Activated CD8-positive, alpha-beta memory T cell treated with anti-CD3 and anti-CD28 coated beads for 4 hours (primary cell): ENCODE data around the gene CDK5R2.

Experiments used
- DNase-seq, 2 donors: peaks; one replicate each; pipeline ENCODE4 v3.0.0-alpha.2; 2020; ENCODE audit warnings: low read depth in 2 of 2

The CDK5R2 gene

DNA sequence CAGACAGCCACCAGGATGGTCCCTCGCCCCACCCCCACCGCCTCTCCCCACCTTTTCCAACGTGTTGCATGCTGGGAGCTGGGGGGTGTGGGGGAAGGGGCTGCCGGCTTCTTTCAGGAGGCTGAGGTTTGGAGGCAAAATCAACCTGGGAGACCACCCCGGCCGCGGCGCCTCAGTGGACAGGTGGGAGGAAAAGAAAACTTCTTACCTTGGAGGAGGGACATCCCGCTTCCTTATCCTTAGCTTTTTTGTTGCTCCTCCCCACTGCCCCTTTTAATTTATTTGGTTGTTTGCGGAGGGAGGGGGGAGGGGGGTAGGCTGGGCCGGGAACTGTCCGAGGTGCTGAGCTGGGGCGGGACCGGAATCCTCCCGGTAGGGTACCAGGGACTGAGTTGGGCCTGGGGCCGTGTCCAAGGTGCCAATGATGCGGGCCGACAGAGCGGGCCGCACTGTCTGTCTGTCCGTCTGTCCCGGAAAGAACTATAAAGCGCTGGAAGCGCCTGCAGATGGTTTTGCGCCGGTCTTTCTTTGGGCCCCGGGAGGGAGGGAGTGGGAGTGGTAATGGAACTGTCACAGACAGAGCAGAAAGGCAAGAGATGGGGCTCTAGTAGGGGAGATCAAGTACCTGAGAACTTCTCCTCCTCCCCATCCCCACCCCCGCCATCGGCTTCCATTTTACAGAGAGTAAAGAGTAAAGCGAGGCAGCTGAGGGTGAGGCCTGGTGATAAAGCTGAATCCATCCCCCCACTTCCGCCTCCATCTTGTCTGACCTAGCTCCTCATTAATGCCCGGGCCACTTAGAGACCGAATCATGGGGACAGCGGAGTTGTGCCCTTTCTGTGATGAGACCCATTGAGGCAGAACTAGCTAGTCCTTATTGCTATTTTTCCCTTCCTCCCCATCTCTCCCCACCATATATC lies 2.4 kb downstream of the CDK5R2 start:
- DNase-seq = no peak

GRCh38 chr2:218962859-218963492 lies 3.5 kb downstream of the CDK5R2 start:
- DNase-seq = no peak

DNA sequence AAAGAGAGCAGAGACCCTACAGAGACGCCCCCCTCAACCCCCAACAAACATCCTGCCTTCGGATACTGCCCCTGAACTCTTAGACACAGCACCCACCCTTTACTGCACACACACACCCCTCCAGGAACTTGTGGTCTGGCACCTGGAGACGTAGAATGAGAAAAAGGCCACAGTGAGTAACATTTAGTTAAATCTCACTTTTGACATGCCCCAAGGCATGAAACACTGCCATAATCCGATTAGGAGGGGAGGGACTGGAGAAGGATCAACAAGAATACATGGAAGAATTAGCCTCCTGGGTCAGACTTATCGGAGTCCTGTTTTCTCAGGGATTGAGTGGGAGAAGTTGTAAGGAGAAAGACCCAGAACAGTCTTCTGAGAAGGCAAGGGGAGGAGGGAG lies 4.1 kb downstream of the CDK5R2 start:
- no peak for DNase-seq

DNA sequence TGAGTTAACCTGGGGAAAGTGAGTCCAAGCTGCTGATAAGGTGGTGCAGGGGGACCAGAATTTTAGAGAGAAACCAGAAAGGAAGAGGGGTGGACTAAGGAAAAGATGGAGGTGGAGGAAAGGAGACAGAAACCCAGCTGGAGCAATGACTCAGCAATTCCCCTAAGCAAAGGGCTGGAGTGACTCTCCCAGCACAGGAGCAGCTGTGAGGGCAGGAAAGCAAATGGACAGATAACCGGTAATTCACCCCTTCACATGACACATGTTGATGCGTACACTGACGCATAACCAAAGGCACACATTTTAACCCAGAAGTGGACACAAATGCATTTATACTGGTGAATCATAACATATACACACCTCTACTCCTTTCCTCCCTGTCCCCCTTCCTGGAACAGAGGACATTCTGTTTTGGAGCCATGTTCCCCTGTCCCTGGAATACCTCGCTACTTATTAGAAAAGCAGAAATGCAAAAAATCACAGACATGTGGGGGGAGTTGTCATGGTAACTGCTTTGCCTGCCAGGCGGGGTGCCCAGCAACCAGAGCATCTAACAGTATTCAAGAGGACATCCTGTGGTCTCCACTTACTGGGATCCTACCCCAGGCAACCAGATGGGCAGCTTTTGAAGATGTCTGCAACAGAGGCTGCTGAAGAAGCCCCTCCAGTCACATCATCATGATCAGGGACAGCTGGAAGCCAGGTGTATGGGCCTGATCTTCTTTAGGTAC lies 4.7 kb downstream of the CDK5R2 start:
- no peak for DNase-seq

- no peak for DNase-seq
These were observed 11.4 kb downstream of the CDK5R2 start for GRCh38 chr2:218970894-218971293.

DNA sequence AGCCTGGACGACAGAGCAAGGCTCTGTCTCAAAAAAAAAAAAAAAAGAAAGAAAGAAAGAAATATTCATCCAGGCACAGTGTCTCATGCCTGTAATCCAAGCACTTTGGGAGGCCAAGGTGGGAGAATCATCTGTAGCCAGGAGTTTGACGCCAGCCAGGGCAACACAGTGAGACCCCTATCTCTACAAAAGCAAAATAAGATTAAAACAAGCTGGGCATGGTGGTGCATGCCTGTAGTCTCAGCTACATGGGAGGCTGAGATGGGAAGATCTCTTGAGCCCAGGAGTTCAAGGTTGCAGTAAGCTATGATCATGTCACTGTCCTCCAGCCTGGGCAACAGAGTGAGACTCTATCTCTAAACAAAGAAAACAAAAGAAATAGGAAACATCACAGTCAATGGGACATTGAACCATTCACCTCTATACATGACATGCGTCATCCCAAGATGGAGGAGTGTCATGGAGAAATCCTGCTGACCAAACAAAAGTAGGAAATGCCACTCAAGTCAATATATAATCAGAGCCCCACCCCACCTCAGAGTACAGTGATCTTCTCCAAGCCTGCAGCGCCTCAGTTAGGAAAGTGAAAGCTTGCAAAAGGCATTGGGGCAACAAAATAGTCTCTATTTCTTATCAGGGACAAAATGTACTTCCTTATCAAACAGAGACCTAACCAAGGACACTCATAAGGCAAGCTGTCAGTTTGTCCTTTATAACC lies 15.8 kb downstream of the CDK5R2 start:
- no peak for DNase-seq

GRCh38 chr2:218979846-218980734 lies 20.6 kb downstream of the CDK5R2 start:
- DNase-seq = peak; percentile 68

- DNase-seq = no peak
These were observed 21.4 kb downstream of the CDK5R2 start for GRCh38 chr2:218980735-218981389.

DNA sequence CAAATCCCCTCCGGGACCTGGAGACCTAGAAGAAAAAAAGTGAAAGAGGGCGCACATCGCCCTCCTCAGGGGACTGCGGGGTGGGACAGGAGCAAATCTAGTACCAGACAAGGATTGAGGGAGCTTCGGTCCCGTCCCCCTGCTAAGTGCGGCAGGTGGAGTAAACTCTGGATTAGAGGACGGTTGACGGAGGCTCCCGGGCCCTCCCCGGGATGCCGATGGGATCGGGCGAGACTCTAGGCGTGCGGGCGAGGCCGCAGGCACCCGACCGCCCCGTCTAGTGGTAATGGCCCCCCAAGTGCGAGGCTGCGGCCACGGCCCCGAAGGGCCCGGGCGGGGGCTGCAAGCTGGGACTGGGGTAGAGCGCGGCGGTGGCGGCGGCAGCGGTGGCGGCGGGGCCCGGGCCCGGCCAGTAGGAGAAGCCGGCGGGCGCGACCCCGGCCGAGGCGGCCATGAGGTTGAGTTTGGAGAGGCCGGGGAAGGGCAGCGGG lies 22.0 kb downstream of the CDK5R2 start:
- DNase-seq = no peak

GRCh38 chr2:218981881-218982585 lies 22.6 kb downstream of the CDK5R2 start:
- DNase-seq = no peak

GRCh38 chr2:218982586-218983262 lies 23.3 kb downstream of the CDK5R2 start:
- no peak for DNase-seq

DNA sequence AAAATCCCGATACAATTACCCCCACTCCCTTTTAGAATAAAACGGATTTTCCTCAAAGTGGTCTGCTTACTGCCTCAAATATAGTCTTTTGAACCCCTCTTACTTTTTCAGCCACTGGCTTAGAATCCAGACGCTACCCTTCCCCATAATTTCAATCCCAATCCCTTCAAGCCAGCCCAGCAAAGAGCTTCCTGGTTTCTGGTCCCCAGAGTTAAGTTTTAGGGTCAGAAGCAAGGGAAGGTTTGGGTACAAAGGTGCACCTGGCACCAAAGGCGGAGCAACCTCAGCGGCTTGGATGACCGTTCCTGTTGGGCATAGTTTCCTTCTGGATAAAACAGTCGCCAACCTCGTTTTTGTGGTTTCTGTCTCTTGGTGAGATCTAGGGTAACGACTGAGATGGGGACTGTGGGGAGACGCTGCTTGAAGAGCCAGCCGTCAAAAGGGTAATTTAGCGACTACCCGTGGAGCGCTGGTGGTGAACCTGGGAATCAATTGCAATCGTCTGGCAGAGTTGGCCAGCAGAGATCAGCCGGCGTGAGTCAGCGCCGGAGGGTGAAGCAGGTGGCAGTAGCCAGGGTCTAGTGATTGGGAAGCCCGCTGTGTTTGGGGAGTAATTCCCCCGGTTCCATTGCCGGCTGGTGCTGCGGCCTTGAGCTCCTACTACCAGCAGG lies 23.9 kb downstream of the CDK5R2 start:
- no peak for DNase-seq

DNA sequence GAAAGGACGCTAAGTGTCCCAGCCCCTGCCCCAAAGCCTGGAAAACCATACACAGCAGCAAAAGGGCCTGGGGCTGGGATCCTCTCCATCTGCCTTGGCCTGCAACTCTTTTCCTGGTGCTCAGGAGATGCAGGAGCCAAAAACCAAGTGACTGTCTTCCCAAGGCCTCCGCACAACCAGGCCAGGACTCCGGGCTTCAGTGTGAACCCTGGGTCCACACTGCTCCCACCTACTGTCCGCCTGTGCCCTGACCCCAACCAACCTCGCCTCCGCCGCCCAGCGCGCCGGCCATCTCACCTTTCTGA lies 24.4 kb downstream of the CDK5R2 start:
- no peak for DNase-seq

- no peak for DNase-seq
These were observed 25.0 kb downstream of the CDK5R2 start for GRCh38 chr2:218984239-218985020.

- DNase-seq = no peak
These were observed 25.5 kb downstream of the CDK5R2 start, which contains the start of gene FEV for GRCh38 chr2:218985021-218985324. FEV (minus strand) TSS chr2:218985184; CDS start chr2:218985075, 109 bp downstream.

GRCh38 chr2:218985325-218986091 lies 26.0 kb downstream of the CDK5R2 start:
- DNase-seq = no peak

DNA sequence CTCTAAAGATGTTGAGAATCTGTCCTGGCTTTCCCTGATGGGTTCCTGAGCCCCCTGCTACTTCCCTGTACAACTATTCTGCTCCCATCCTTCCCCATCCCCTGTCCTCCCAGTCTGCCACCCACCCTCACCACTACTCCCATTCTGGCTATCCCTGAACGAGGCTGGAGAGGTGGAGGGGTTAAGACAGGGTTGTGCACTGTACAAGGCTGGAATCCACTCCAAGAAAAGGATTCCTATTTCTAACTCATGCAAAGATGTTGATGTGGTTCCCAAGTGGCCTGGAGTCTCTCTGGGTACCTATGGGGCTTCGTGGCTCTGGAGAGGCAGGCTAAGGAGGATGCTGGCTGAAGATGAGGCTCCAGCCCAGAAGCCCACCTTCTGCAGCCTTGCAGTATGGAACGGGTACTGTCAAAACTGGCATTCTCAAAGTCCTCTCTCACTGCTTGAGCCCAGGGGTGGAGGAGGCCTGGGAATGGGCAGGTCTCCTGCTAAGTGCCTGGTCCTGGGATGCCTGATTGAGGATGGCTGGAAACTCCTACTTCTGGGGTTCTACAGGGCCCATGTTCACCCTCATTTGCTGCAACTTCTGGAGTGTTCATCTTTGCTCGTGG lies 26.8 kb downstream of the CDK5R2 start:
- DNase-seq = no peak
